B cell (primary cell): Measurements from ENCODE around the gene IGFL4. TPM values are rescaled to one million over a fixed set of nuclear protein-coding genes. Genes with fewer than 3 reads are reported as not detected.

Source experiments
- ATAC-seq: fragments of 200-7000 bp; cut with Tn5 transposase; one replicate; pipeline ENCODE4 v1.10.0; 2021; ENCODE audit warnings: low read depth, mild to moderate bottlenecking, moderate number of reproducible peaks, moderate library complexity
- CTCF ChIA-PET: fragments of 350-600 bp; sonication (Branson Sonifier 250); formaldehyde crosslinking; loops from one replicate; lab custom pipeline; 2021; ENCODE audit warnings: antibody characterized with exemption, inconsistent platforms; lab: Charles Lee
- POLR2A ChIA-PET: fragments of 350-600 bp; sonication (Branson Sonifier 250); formaldehyde crosslinking; loops from one replicate; lab custom pipeline; 2021; ENCODE audit warnings: antibody characterized with exemption; lab: Charles Lee
- DNase-seq: peaks from one replicate; pipeline ENCODE4 v3.0.0; 2013
- H2AFZ ChIP-seq: 2 replicates; pipeline ENCODE4 v1.6.1; 2012; ENCODE audit warnings: mild to moderate bottlenecking, low read depth, low read length; ENCODE audit not compliant: insufficient read depth, poor library complexity, severe bottlenecking
- H3K27ac ChIP-seq, 2 donors: 1 replicate in 1 of 2; 2 replicates in 1 of 2; pipeline ENCODE4 v1.5.1; 2012 to 2013; ENCODE audit warnings: low read length in 2 of 2, mild to moderate bottlenecking in 2 of 2, moderate library complexity in 1 of 2
- H3K27me3 ChIP-seq, 4 experiments: fragments of 200-600 bp in 1 of 4; sonication (generic) in 1 of 4; replicated peaks in 1 of 4; 1 replicate in 2 of 4; 2 replicates in 2 of 4; pipeline versions ENCODE4 v1.6.1 to v1.7.0; 2013 to 2016; ENCODE audit warnings: low read length in 3 of 4, mild to moderate bottlenecking in 2 of 4, mixed read lengths in 1 of 4, moderate library complexity in 1 of 4; ENCODE audit not compliant: insufficient read depth in 4 of 4, control insufficient read depth in 3 of 4; ENCODE audit errors: control extremely low read depth in 1 of 4
- H3K36me3 ChIP-seq, 2 experiments: replicated peaks in 1 of 2; 1 replicate in 1 of 2; 2 replicates in 1 of 2; pipeline versions ENCODE4 v1.6.1 to v1.7.1; 2013; ENCODE audit warnings: low read length in 1 of 2; ENCODE audit not compliant: insufficient read depth in 2 of 2, control insufficient read depth in 1 of 2; ENCODE audit errors: control extremely low read depth in 1 of 2, extremely low read depth in 1 of 2
- H3K4me1 ChIP-seq, 2 donors: fragments of 200-600 bp in 1 of 2; sonication (generic) in 1 of 2; 1 replicate in 1 of 2; 2 replicates in 1 of 2; pipeline versions ENCODE4 v1.5.1 to v1.6.1; 2013 to 2017; ENCODE audit warnings: low read length in 2 of 2; ENCODE audit not compliant: control insufficient read depth in 2 of 2, insufficient read depth in 2 of 2
- H3K4me2 ChIP-seq: replicated peaks from 2 replicates; pipeline ENCODE3; 2012; ENCODE audit warnings: mild to moderate bottlenecking, low read depth, low read length; ENCODE audit not compliant: poor library complexity, severe bottlenecking
- H3K4me3 ChIP-seq, 5 experiments: fragments of 200-600 bp in 1 of 5; sonication (generic) in 1 of 5; 1 replicate in 3 of 5; 2 replicates in 2 of 5; pipeline versions ENCODE4 v1.5.1 to v1.7.0; 2011 to 2016; ENCODE audit warnings: low read length in 4 of 5, mild to moderate bottlenecking in 4 of 5, low read depth in 2 of 5, control low read depth in 1 of 5, moderate library complexity in 1 of 5; ENCODE audit not compliant: insufficient read depth in 1 of 5; ENCODE audit errors: control extremely low read depth in 1 of 5, extremely low read depth in 1 of 5
- H3K79me2 ChIP-seq: fragments of 200-600 bp; sonication (generic); one replicate; pipeline ENCODE4 v1.6.0; 2016; ENCODE audit warnings: low read length; ENCODE audit not compliant: control insufficient read depth, insufficient read depth
- H3K9ac ChIP-seq: fragments of 200-600 bp; sonication (generic); 2 replicates; pipeline ENCODE4 v1.6.1; 2017; ENCODE audit warnings: mild to moderate bottlenecking, low read length, moderate library complexity
- H3K9me3 ChIP-seq, 3 donors: one replicate each; pipeline versions ENCODE4 v1.6.1 to v1.7.1; 2013; ENCODE audit warnings: low read length in 2 of 3; ENCODE audit not compliant: control insufficient read depth in 2 of 3, insufficient read depth in 1 of 3; ENCODE audit errors: control extremely low read depth in 1 of 3
- H4K20me1 ChIP-seq: 2 replicates; pipeline ENCODE4 v1.6.0; 2012; ENCODE audit warnings: mild to moderate bottlenecking, low read length; ENCODE audit not compliant: insufficient read depth, control insufficient read depth, poor library complexity, severe bottlenecking
- H3K27ac Mint-ChIP-seq: one replicate; pipeline ENCODE4 v1.8.0; 2021; ENCODE audit warnings: mixed read lengths
- H3K27me3 Mint-ChIP-seq: one replicate; pipeline ENCODE4 v1.8.0; 2021; ENCODE audit warnings: mixed read lengths
- H3K4me1 Mint-ChIP-seq: one replicate; pipeline ENCODE4 v1.8.0; 2021; ENCODE audit warnings: mixed read lengths
- H3K4me3 Mint-ChIP-seq: one replicate; pipeline ENCODE4 v1.8.0; 2021; ENCODE audit warnings: mixed read lengths
- H3K9me3 Mint-ChIP-seq: one replicate; pipeline ENCODE4 v1.8.0; 2022; ENCODE audit warnings: mixed read lengths; ENCODE audit not compliant: insufficient read depth
- EZH2 ChIP-seq: IDR thresholded peaks from 2 replicates; pipeline ENCODE4 v1.6.1; 2012; ENCODE audit warnings: borderline replicate concordance, low read depth, mild to moderate bottlenecking, moderate library complexity, low read length; ENCODE audit not compliant: insufficient read depth, poor library complexity, severe bottlenecking
- WGBS: methylation state at CpG from one replicate; pipeline ENCODE4 v1.1.5; 2013; ENCODE audit warnings: missing lambda C conversion rate; ENCODE audit not compliant: insufficient coverage; 5-methylcytosine and 5-hydroxymethylcytosine counted together
- intact Hi-C: fragments of 100-400 bp; cut with micrococcal nuclease; formaldehyde crosslinking; loops from one replicate; pipeline ENCODE4 v1.10.0; 2022
- polyA plus RNA-seq: library from polyadenylated mRNA; depleted of rRNA; stranded (reverse); fragments of >200 nt; gene quantifications from 2 replicates; pipeline ENCODE4 v1.2.3, GENCODE V29; 2012
- total RNA-seq, 2 donors: library from RNA; stranded (reverse); fragments of 120-200 nt in 1 of 2; gene quantifications; 1 replicate in 1 of 2; 2 replicates in 1 of 2; pipeline versions ENCODE4 v1.2.3 to v1.2.4, GENCODE V29; 2013 to 2022
- TF ChIP-seq, protein P1 (sequence below): fragments of 200-600 bp; IDR thresholded peaks from one replicate; pipeline ENCODE4 v1.8.0; 2022; ENCODE audit warnings: antibody characterized with exemption, mild to moderate bottlenecking

IGFL4 gene
- total and polyA plus RNA-seq, 2 donors (not counting 1 experiment from before 2014, with no cell fraction given) = not detected

- TF ChIP-seq, protein P1, sequence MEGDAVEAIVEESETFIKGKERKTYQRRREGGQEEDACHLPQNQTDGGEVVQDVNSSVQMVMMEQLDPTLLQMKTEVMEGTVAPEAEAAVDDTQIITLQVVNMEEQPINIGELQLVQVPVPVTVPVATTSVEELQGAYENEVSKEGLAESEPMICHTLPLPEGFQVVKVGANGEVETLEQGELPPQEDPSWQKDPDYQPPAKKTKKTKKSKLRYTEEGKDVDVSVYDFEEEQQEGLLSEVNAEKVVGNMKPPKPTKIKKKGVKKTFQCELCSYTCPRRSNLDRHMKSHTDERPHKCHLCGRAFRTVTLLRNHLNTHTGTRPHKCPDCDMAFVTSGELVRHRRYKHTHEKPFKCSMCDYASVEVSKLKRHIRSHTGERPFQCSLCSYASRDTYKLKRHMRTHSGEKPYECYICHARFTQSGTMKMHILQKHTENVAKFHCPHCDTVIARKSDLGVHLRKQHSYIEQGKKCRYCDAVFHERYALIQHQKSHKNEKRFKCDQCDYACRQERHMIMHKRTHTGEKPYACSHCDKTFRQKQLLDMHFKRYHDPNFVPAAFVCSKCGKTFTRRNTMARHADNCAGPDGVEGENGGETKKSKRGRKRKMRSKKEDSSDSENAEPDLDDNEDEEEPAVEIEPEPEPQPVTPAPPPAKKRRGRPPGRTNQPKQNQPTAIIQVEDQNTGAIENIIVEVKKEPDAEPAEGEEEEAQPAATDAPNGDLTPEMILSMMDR = no peak
- TF ChIP-seq EZH2 = no peak
- no peaks in the 10 kb centered on the region for H3K4me1 Mint-ChIP-seq
- H2AFZ ChIP-seq = no peak overlapping the region
- intact Hi-C loops = no loop called here
- no peak overlapping the region for H3K9ac ChIP-seq
- H3K4me3 Mint-ChIP-seq = no peak overlapping the region
- ATAC-seq = no peak
- no peaks in the 10 kb centered on the region for H3K4me1 ChIP-seq
- POLR2A ChIA-PET = no interaction called here
- H3K79me2 ChIP-seq = no peaks in the 10 kb centered on the region
- CTCF ChIA-PET = interaction anchor here (1.6 kb wide), 1 partner anchor 10 kb away, joined by 3 read pairs; no protein-coding TSS in a partner anchor
- peaks cover 0 to 9% (median 5%) of the 10 kb centered on the region in 4 experiments for H3K27me3 ChIP-seq
- no peak for DNase-seq
- H4K20me1 ChIP-seq = no peaks in the 10 kb centered on the region
- H3K4me3 ChIP-seq = no peak overlapping the region
- 85% methylated on average over 13 of the region's 13 CpGs for WGBS
- H3K27ac Mint-ChIP-seq = no peak overlapping the region
- no peak overlapping the region for H3K27ac ChIP-seq
- H3K36me3 ChIP-seq = no peaks in the 10 kb centered on the region
- H3K27me3 Mint-ChIP-seq = peaks cover 36% of the 10 kb centered on the region
- peaks cover 0 to 19% (median 0%) of the 10 kb centered on the region in 3 donors for H3K9me3 ChIP-seq
- H3K4me2 ChIP-seq = no peak overlapping the region
- H3K9me3 Mint-ChIP-seq = no peaks in the 10 kb centered on the region
These were observed 4.6 kb downstream of the IGFL4 start for GRCh38 chr19:46035986-46036743.

GRCh38 chr19:46035546-46035945 lies 5.3 kb downstream of the IGFL4 start:
- H3K27me3 Mint-ChIP-seq = peaks cover 36% of the 10 kb centered on the region
- Histone ChIP-seq H3K36me3 (no peaks in the 10 kb centered on the region), H3K4me3 (no peak overlapping the region), H3K79me2 (no peaks in the 10 kb centered on the region), H3K4me1 (no peaks in the 10 kb centered on the region), H3K27ac (no peak overlapping the region), H2AFZ (no peak overlapping the region), H3K9ac (no peak overlapping the region), H3K9me3 (peaks cover 0 to 19% (median 0%) of the 10 kb centered on the region in 3 donors), H3K27me3 (peaks cover 0 to 9% (median 3%) of the 10 kb centered on the region in 4 experiments), H3K4me2 (no peak overlapping the region), H4K20me1 (no peaks in the 10 kb centered on the region)
- no peak overlapping the region for H3K27ac Mint-ChIP-seq
- CTCF ChIA-PET = no interaction called here
- no peak for TF ChIP-seq EZH2
- TF ChIP-seq, protein P1 = no peak
- WGBS = 85% methylated on average over 6 of the region's 6 CpGs
- H3K9me3 Mint-ChIP-seq = no peaks in the 10 kb centered on the region
- no peak for DNase-seq
- H3K4me1 Mint-ChIP-seq = no peaks in the 10 kb centered on the region
- intact Hi-C loops = no loop called here
- ATAC-seq = no peak
- POLR2A ChIA-PET = no interaction called here
- H3K4me3 Mint-ChIP-seq = no peak overlapping the region
